ENCODE results near the gene MBD3L2B. TPM values are rescaled to one million over a fixed set of nuclear protein-coding genes. Genes with fewer than 3 reads are reported as not detected.
"Not testable (repeated sequence)": the region's sequence is repeated elsewhere in the genome, so short reads cannot be mapped to it uniquely, and the experiment has no call there.

Gene MBD3L2B
- total RNA-seq, 1 experiment from 2014 or later = not detected

DNA sequence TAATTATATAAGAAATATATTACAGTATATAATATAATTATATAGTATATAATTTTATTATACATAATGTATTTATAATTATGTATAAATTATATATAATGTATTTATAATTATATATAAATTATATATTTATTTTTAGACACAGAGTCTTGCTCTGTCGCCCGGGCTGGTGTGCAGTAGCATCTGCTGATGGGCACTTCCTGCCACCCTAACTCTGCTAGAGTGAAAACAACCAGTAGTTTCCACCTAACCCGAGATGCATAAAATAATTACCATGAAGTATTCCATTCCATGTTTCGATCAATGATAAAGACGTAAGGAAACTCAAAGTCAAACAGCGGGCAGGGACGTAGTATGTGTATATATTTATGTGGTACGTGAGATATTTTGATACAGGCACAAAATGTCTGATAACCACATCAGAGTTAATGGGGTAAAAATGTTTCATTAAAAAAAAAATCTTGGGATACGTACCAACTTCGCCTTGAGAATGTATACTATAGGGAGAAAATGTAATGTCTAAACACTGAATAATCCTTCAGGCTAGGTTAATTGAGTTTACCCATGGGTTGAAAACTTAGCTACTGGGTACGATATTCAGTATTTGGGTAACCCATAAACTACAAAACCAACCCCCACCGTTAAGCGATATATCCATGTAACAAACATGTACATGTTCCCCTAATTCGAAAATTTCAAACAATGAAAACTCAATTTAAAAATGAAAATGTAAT is 33.6 kb upstream of the MBD3L2B start:
- BruUV-seq (replicated peaks); DNase-seq (ENCODE audit: low read depth, low spot score); H3K4me1 ChIP-seq (ENCODE audit: control insufficient read depth, insufficient read depth, low read length); POLR2A ChIA-PET; ATAC-seq; H3K9me3 ChIP-seq (ENCODE audit: control insufficient read depth, insufficient read depth, low read depth, low read length); CTCF ChIA-PET; H3K27me3 ChIP-seq (ENCODE audit: control insufficient read depth, insufficient read depth, low read length); H3K4me3 ChIP-seq (ENCODE audit: low read depth in 2 of 2, low read length in 2 of 2); H3K27ac ChIP-seq (ENCODE audit: low read length); H3K36me3 ChIP-seq (ENCODE audit: control insufficient read depth, insufficient read depth, low read length); intact Hi-C loops (cut with micrococcal nuclease; ENCODE audit: unreplicated experiment); in situ Hi-C loops (cut with HindIII; ENCODE audit: low pct_unique_long_range_greater_than_20kb, low sequenced_read_pairs): not testable (repeated sequence)

DNA sequence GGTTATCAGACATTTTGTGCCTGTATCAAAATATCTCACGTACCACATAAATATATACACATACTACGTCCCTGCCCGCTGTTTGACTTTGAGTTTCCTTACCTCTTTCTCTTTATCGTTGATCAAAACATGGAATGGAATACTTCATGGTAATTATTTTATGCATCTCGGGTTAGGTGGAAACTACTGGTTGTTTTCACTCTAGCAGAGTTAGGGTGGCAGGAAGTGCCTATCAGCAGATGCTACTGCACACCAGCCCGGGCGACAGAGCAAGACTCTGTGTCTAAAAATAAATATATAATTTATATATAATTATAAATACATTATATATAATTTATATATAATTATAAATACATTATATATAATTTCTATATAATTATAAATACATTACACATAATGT is 31.7 kb upstream of the MBD3L2B start:
- ATAC-seq; in situ Hi-C loops (cut with HindIII; ENCODE audit: low pct_unique_long_range_greater_than_20kb, low sequenced_read_pairs); H3K36me3 ChIP-seq (ENCODE audit: control insufficient read depth, insufficient read depth, low read length); intact Hi-C loops (cut with micrococcal nuclease; ENCODE audit: unreplicated experiment); H3K9me3 ChIP-seq (ENCODE audit: control insufficient read depth, insufficient read depth, low read depth, low read length); H3K4me1 ChIP-seq (ENCODE audit: control insufficient read depth, insufficient read depth, low read length); H3K27me3 ChIP-seq (ENCODE audit: control insufficient read depth, insufficient read depth, low read length); H3K27ac ChIP-seq (ENCODE audit: low read length); DNase-seq (ENCODE audit: low read depth, low spot score); BruUV-seq (replicated peaks); POLR2A ChIA-PET; CTCF ChIA-PET; H3K4me3 ChIP-seq (ENCODE audit: low read depth in 2 of 2, low read length in 2 of 2): not testable (repeated sequence)

DNA sequence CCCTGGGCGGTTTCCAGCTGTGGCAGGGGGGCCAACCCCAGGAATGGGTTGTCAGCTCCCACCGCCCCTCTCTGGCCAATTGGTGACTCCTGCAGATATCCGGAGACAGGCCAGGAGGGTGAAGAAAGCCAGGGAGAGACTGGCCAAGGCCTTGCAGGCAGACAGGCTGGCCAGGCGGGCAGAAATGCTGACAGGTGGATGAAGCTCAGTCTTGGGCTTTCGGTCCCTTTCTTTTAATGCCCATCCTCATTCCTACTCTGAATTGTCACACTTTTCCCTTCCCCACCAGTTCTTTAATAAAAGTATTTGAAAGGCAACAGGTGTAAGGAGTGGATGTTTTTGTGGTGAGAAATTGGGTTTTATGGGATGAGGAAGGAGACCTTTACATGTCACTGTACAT is 30.2 kb upstream of the MBD3L2B start:
- H3K9me3 ChIP-seq (ENCODE audit: control insufficient read depth, insufficient read depth, low read depth, low read length); BruUV-seq (replicated peaks); in situ Hi-C loops (cut with HindIII; ENCODE audit: low pct_unique_long_range_greater_than_20kb, low sequenced_read_pairs); ATAC-seq; DNase-seq (ENCODE audit: low read depth, low spot score); H3K36me3 ChIP-seq (ENCODE audit: control insufficient read depth, insufficient read depth, low read length); H3K4me3 ChIP-seq (ENCODE audit: low read depth in 2 of 2, low read length in 2 of 2); H3K27ac ChIP-seq (ENCODE audit: low read length); POLR2A ChIA-PET; CTCF ChIA-PET; intact Hi-C loops (cut with micrococcal nuclease; ENCODE audit: unreplicated experiment); H3K27me3 ChIP-seq (ENCODE audit: control insufficient read depth, insufficient read depth, low read length); H3K4me1 ChIP-seq (ENCODE audit: control insufficient read depth, insufficient read depth, low read length): not testable (repeated sequence)

DNA sequence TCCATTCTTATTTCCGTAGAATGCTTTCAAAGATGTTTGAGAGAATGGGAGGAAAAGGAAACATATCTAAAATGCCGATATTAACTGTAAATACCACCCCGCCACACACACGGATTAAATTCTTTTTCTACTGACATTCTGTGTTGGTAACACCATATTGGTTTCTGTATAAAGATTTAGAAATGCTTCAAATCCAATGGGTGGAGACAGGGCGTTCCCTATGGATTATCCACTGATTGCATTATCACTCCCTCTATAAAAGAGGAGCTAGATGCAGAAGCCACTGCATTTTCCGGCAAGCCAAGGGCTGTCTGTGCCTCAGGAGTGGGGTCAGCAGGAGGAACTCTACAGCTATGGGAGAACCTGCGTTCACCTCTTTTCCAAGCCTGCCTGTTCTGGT is 27.8 kb upstream of the MBD3L2B start, which contains the start of gene MBD3L2:
Gene MBD3L2 (plus strand): TSS at position 301 of the 400 bp plus-strand sequence. CDS start 53 bp downstream, at position 354.
- H3K36me3 ChIP-seq (ENCODE audit: control insufficient read depth, insufficient read depth, low read length); H3K27ac ChIP-seq (ENCODE audit: low read length); in situ Hi-C loops (cut with HindIII; ENCODE audit: low pct_unique_long_range_greater_than_20kb, low sequenced_read_pairs); DNase-seq (ENCODE audit: low read depth, low spot score); H3K27me3 ChIP-seq (ENCODE audit: control insufficient read depth, insufficient read depth, low read length); H3K4me3 ChIP-seq (ENCODE audit: low read depth in 2 of 2, low read length in 2 of 2); CTCF ChIA-PET; ATAC-seq; POLR2A ChIA-PET; H3K9me3 ChIP-seq (ENCODE audit: control insufficient read depth, insufficient read depth, low read depth, low read length); intact Hi-C loops (cut with micrococcal nuclease; ENCODE audit: unreplicated experiment); BruUV-seq (replicated peaks); H3K4me1 ChIP-seq (ENCODE audit: control insufficient read depth, insufficient read depth, low read length): not testable (repeated sequence)

DNA sequence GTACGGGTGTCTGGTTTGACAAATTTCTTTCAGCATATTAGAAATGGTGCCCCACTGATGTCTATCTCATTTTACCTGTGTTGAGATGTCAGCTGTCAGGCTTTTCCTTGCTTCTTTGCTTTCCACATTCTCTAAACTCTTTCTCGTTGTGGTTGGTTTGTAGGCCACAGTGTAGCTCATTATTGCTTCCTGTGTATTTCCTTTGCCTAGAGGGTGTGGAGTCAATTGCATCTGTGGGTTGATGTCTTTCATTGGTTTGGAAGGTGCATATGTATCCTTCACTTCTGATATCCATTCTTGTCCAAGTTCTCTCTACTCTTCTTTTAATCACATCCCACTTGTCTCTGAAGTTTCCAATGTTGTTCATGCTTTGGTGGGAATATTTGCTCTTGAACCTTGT is 20.3 kb upstream of the MBD3L2B start:
- in situ Hi-C loops (cut with HindIII; ENCODE audit: low pct_unique_long_range_greater_than_20kb, low sequenced_read_pairs); H3K4me3 ChIP-seq (ENCODE audit: low read depth in 2 of 2, low read length in 2 of 2); H3K27ac ChIP-seq (ENCODE audit: low read length); H3K9me3 ChIP-seq (ENCODE audit: control insufficient read depth, insufficient read depth, low read depth, low read length); H3K4me1 ChIP-seq (ENCODE audit: control insufficient read depth, insufficient read depth, low read length); H3K36me3 ChIP-seq (ENCODE audit: control insufficient read depth, insufficient read depth, low read length); BruUV-seq (replicated peaks); ATAC-seq; CTCF ChIA-PET; DNase-seq (ENCODE audit: low read depth, low spot score); H3K27me3 ChIP-seq (ENCODE audit: control insufficient read depth, insufficient read depth, low read length); intact Hi-C loops (cut with micrococcal nuclease; ENCODE audit: unreplicated experiment); POLR2A ChIA-PET: not testable (repeated sequence)

DNA sequence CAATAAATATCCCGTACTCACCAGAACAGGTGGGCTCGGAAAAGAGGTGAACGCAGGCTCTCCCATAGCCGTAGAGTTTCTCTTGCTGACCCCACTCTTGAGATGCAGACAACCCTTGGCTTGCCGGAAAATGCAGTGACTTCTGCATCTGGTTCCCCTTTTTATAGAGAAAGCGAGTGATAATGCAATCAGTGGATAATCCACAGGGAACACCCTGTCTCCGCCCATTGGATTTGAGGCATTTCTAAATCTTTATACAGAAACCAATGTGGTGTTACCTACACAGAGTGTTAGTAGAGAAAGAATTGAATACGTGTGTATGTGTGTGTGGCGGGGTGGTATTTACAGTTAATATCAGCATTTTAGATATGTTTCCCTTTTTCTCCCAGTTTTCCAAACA is 18.8 kb upstream of the MBD3L2B start, which contains the start of gene MBD3L4:
Gene MBD3L4 (minus strand): TSS at position 101 of the 400 bp plus-strand sequence. CDS start 35 bp downstream, at position 66.
- in situ Hi-C loops (cut with HindIII; ENCODE audit: low pct_unique_long_range_greater_than_20kb, low sequenced_read_pairs); POLR2A ChIA-PET; BruUV-seq (replicated peaks): not testable (repeated sequence)

DNA sequence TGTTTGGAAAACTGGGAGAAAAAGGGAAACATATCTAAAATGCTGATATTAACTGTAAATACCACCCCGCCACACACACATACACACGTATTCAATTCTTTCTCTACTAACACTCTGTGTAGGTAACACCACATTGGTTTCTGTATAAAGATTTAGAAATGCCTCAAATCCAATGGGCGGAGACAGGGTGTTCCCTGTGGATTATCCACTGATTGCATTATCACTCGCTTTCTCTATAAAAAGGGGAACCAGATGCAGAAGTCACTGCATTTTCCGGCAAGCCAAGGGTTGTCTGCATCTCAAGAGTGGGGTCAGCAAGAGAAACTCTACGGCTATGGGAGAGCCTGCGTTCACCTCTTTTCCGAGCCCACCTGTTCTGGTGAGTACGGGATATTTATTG is 9.0 kb upstream of the MBD3L2B start, which contains the start of gene MBD3L5:
Gene MBD3L5 (plus strand): TSS at position 301 of the 400 bp plus-strand sequence. CDS start 34 bp downstream, at position 335.
- intact Hi-C loops (cut with micrococcal nuclease; ENCODE audit: unreplicated experiment); H3K4me3 ChIP-seq (ENCODE audit: low read depth in 2 of 2, low read length in 2 of 2); BruUV-seq (replicated peaks); POLR2A ChIA-PET; CTCF ChIA-PET; H3K4me1 ChIP-seq (ENCODE audit: control insufficient read depth, insufficient read depth, low read length); DNase-seq (ENCODE audit: low read depth, low spot score); H3K27ac ChIP-seq (ENCODE audit: low read length); H3K27me3 ChIP-seq (ENCODE audit: control insufficient read depth, insufficient read depth, low read length); H3K36me3 ChIP-seq (ENCODE audit: control insufficient read depth, insufficient read depth, low read length); in situ Hi-C loops (cut with HindIII; ENCODE audit: low pct_unique_long_range_greater_than_20kb, low sequenced_read_pairs); H3K9me3 ChIP-seq (ENCODE audit: control insufficient read depth, insufficient read depth, low read depth, low read length); ATAC-seq: not testable (repeated sequence)

More for the DNA sequence above, 18.8 kb upstream of the MBD3L2B start, which contains the start of gene MBD3L4:
- H3K4me3 ChIP-seq (ENCODE audit: low read depth in 2 of 2, low read length in 2 of 2); intact Hi-C loops (cut with micrococcal nuclease; ENCODE audit: unreplicated experiment); DNase-seq (ENCODE audit: low read depth, low spot score); H3K27ac ChIP-seq (ENCODE audit: low read length); ATAC-seq; H3K4me1 ChIP-seq (ENCODE audit: control insufficient read depth, insufficient read depth, low read length); H3K9me3 ChIP-seq (ENCODE audit: control insufficient read depth, insufficient read depth, low read depth, low read length); H3K27me3 ChIP-seq (ENCODE audit: control insufficient read depth, insufficient read depth, low read length); CTCF ChIA-PET; H3K36me3 ChIP-seq (ENCODE audit: control insufficient read depth, insufficient read depth, low read length): not testable (repeated sequence)

Data from Panc1 (cell line).